ENCODE results near the gene SV2C. TPM values are rescaled to one million over a fixed set of nuclear protein-coding genes. Genes with fewer than 3 reads are reported as not detected.

SV2C gene
- total and polyA plus RNA-seq, 4 donors = under 0.01 to 0.04 (median 0.03) TPM; not detected in 1

- TF ChIP-seq, protein P1, sequence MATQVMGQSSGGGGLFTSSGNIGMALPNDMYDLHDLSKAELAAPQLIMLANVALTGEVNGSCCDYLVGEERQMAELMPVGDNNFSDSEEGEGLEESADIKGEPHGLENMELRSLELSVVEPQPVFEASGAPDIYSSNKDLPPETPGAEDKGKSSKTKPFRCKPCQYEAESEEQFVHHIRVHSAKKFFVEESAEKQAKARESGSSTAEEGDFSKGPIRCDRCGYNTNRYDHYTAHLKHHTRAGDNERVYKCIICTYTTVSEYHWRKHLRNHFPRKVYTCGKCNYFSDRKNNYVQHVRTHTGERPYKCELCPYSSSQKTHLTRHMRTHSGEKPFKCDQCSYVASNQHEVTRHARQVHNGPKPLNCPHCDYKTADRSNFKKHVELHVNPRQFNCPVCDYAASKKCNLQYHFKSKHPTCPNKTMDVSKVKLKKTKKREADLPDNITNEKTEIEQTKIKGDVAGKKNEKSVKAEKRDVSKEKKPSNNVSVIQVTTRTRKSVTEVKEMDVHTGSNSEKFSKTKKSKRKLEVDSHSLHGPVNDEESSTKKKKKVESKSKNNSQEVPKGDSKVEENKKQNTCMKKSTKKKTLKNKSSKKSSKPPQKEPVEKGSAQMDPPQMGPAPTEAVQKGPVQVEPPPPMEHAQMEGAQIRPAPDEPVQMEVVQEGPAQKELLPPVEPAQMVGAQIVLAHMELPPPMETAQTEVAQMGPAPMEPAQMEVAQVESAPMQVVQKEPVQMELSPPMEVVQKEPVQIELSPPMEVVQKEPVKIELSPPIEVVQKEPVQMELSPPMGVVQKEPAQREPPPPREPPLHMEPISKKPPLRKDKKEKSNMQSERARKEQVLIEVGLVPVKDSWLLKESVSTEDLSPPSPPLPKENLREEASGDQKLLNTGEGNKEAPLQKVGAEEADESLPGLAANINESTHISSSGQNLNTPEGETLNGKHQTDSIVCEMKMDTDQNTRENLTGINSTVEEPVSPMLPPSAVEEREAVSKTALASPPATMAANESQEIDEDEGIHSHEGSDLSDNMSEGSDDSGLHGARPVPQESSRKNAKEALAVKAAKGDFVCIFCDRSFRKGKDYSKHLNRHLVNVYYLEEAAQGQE (IDR thresholded peaks at IDR 0.05) = no peak
- TF ChIP-seq GABPA (IDR thresholded peaks at IDR 0.05 in 1 of 2, conservative IDR thresholded peaks at IDR 0.05 in 1 of 2) (no peak), RAD21 (IDR thresholded peaks at IDR 0.05) (no peak), SP1 (IDR thresholded peaks at IDR 0.05) (no peak)
- TF ChIP-seq, protein P2, sequence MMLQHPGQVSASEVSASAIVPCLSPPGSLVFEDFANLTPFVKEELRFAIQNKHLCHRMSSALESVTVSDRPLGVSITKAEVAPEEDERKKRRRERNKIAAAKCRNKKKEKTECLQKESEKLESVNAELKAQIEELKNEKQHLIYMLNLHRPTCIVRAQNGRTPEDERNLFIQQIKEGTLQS (IDR thresholded peaks at IDR 0.05) = no peak
These were observed 28.4 kb downstream of the SV2C start (continued) for GRCh38 chr5:76111477-76112174.

- WGBS = 76% methylated on average over 4 of the region's 4 CpGs
- peaks cover 0 to 17% (median 2%) of the 10 kb centered on the region in 4 donors for H3K27me3 ChIP-seq (ENCODE audit: control insufficient read depth in 4 of 4, insufficient read depth in 4 of 4, low read length in 3 of 4)
- H3K4me3 ChIP-seq (ENCODE audit: low read depth in 1 of 3, low read length in 3 of 3) = no peak overlapping the region
- TF ChIP-seq YY1 (IDR thresholded peaks at IDR 0.05) = no peak
- no peak for TF ChIP-seq HNF4G (IDR thresholded peaks at IDR 0.05)
- no peak for TF ChIP-seq FOXA2 (IDR thresholded peaks at IDR 0.05)
- no peak for TF ChIP-seq RAD21 (IDR thresholded peaks at IDR 0.05)
- no peak for TF ChIP-seq CTCF (IDR thresholded peaks at IDR 0.05; ENCODE audit: low read depth, low read length, missing input control)
- TF ChIP-seq SP1 (IDR thresholded peaks at IDR 0.05) = no peak
- TF ChIP-seq, protein P1 (IDR thresholded peaks at IDR 0.05) = no peak
- no peak for TF ChIP-seq ZBTB33 (IDR thresholded peaks at IDR 0.05)
- no peak for TF ChIP-seq TAF1 (conservative IDR thresholded peaks at IDR 0.05)
- TF ChIP-seq FOXA1 (IDR thresholded peaks at IDR 0.05) = no peak
- TF ChIP-seq HNF4A (conservative IDR thresholded peaks at IDR 0.05) = no peak
- TF ChIP-seq, protein P3, sequence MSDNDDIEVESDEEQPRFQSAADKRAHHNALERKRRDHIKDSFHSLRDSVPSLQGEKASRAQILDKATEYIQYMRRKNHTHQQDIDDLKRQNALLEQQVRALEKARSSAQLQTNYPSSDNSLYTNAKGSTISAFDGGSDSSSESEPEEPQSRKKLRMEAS (IDR thresholded peaks at IDR 0.05) = no peak
- TF ChIP-seq RXRA (IDR thresholded peaks at IDR 0.05) = no peak
- TF ChIP-seq EGR1 (IDR thresholded peaks at IDR 0.05; ENCODE audit: low read depth in 2 of 2) = no peak
- DNase-seq (ENCODE audit: low spot score) = no peak
- no peaks in the 10 kb centered on the region for H3K36me3 ChIP-seq (ENCODE audit: control insufficient read depth in 4 of 4, insufficient read depth in 3 of 4, low read depth in 1 of 4, low read length in 3 of 4)
- H3K9me3 ChIP-seq (ENCODE audit: control insufficient read depth in 4 of 4, low read length in 3 of 4) = no peaks in the 10 kb centered on the region
- H3K4me1 ChIP-seq (ENCODE audit: control insufficient read depth in 4 of 4, insufficient read depth in 4 of 4, low read length in 3 of 4) = no peaks in the 10 kb centered on the region
- H3K9ac ChIP-seq (ENCODE audit: low read depth in 1 of 2, low read length in 2 of 2) = no peak overlapping the region
- no peak overlapping the region for H3K27ac ChIP-seq (ENCODE audit: low read depth in 1 of 2, low read length in 2 of 2)
These were observed 29.9 kb downstream of the SV2C start for GRCh38 chr5:76113103-76113502.

Measured in liver (tissue), 9 donors.